GM18505 (cell line): ENCODE results near the gene CPLANE1.
A peak's percentile ranks its signal among the peaks of the same experiment; 100 is the strongest.
"Not testable (repeated sequence)": the region's sequence is repeated elsewhere in the genome, so short reads cannot be mapped to it uniquely, and the experiment has no call there.

Experiments used
- ATAC-seq: cut with Tn5 transposase; IDR thresholded peaks from one replicate; pipeline ENCODE4 v1.9.1; 2021; ENCODE audit not compliant: unreplicated experiment
- POLR2A ChIP-seq: IDR thresholded peaks from 4 replicates; pipeline ENCODE4 v1.6.1; 2011; ENCODE audit warnings: borderline replicate concordance; ENCODE audit not compliant: insufficient read depth, insufficient read length; ENCODE audit errors: extremely low read depth

Gene CPLANE1

DNA sequence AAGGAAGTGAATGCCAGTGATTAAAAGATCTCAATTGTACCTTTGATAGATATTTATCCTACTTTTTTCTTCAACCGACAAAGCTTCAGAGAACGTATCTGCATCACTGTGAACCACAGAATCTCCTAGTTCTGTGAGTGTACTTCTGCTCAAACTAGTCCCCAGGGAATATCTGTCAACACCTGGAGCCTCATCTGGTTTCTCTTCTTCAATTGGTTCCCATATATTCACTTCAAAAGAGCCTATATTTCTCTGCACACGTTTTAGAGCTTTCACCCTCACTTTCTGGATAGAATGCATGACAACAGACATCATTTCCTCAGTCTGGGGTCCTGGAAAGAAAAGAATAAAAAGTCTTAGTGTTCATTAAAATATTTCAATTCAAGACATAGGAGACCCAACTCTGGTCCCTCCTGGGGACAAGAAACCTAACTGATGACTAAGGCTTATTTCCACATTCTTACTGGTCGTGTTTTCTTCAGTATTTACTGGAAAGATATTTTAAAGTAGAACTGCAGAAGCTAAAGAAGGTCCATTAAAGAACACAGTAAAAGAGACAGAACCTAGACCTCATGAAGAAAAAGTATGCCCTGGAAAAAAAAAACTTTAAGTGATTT is 64.3 kb downstream of the CPLANE1 start:
- no peak for TF ChIP-seq POLR2A
- peak; percentile 57 for ATAC-seq

GRCh38 chr5:37182667-37183066 is 66.5 kb downstream of the CPLANE1 start:
- no peak for TF ChIP-seq POLR2A
- ATAC-seq = no peak

- TF ChIP-seq POLR2A = no peak
- no peak for ATAC-seq
These were observed 74.2 kb downstream of the CPLANE1 start for GRCh38 chr5:37174928-37175327.

DNA sequence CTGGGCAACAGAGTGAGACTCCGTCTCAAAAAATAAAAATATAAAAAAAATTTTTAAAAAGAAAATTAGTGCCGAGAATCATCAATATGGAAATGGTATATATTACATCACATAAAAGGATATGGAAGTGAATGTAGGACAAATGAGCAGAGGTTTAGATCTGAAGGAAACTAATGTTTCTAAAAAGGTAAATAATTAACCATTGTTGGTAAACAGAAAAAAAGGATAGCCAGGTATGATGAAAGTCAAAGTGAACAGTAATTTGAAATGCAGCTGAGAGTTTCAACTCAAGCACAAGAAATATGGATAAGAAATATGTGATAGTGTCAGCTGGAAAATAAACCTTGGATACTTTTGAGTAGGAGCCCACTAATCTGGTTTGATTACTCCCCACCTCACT is 76.2 kb downstream of the CPLANE1 start:
- no peak for TF ChIP-seq POLR2A

DNA sequence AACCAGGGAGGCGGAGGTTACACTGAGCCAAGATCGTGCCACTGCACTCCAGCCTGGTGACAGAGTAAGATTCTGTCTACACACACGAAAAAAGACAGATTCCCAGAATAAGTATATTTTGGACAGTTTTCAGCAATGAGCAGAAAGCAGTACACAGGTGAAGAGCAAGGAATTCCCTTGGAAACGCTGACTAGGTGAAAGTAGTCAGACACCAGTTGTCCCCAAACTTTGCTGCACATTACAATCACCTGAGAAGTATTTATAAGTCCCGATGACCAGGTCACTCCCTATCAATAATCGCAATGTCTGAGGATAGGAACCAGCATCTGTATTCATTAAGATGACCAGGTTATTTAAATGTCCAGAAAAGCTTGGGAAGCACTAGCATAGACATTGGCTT is 78.3 kb downstream of the CPLANE1 start:
- ATAC-seq = no peak
- TF ChIP-seq POLR2A = no peak

More for the DNA sequence above, 76.2 kb downstream of the CPLANE1 start:
- no peak for ATAC-seq

GRCh38 chr5:37166197-37166596 is 83.0 kb downstream of the CPLANE1 start:
- no peak for TF ChIP-seq POLR2A
- ATAC-seq = no peak

DNA sequence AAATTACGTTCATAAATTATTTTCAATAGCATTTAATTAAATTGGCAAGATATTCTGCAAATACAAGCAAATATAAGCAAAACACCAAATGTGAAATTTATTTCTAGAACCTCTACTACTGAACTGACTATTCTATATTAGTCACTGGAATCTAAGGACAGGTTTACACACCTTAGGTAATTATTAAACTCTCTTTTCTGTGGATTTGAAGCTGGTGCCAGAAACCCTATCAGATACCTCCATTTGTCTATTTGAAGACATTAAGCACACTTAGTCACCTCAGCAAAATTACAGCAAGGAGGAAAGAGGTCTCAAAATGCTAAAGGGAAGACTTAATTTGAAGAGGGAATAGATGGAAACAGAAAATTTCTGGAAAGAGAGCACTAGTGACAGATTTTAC is 83.4 kb downstream of the CPLANE1 start:
- TF ChIP-seq POLR2A = no peak
- ATAC-seq = no peak

DNA sequence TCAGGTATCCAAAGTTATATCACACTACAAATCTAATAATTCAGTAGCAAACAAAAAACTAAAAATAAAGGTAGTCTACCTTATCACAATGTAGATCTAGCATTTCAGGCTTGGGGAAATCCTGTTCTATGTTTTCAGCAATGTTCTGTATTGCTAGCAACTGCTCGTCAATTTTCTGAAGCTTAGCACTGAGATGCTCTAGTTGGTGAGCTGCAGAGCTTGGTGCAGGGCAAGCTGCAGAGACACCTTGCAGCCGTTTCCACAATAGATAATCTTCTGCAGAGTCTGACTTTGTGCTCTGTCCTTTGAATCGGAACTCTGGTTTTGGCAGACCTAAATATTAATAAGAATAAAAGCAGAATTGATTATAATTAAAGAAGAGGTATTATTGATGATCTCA is 95.5 kb downstream of the CPLANE1 start:
- TF ChIP-seq POLR2A = no peak
- ATAC-seq = no peak

DNA sequence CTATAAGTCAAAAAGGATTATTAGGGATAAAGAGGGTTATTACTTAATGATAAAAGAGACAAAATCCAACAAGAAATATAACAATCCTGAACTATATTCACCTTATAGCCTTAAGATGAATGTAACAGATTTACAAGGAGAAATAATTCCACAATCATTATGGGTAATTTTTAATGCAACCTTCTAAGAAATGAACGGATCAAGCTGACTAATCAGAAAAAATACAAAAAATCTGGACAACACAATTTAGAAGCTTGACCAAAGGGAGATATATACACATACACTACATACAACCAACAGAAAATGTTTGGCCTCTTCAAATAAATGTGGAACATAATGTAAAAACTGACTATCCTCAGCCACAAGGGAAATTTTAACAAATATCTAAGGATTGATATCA is 102.3 kb downstream of the CPLANE1 start:
- TF ChIP-seq POLR2A = no peak
- no peak for ATAC-seq

- TF ChIP-seq POLR2A = no peak
- no peak for ATAC-seq
These were observed 112.5 kb downstream of the CPLANE1 start for GRCh38 chr5:37136694-37137093.

- ATAC-seq = not testable (repeated sequence)
These were observed 113.9 kb downstream of the CPLANE1 start for GRCh38 chr5:37135312-37135711.

GRCh38 chr5:37133939-37134338 is 115.2 kb downstream of the CPLANE1 start:
- ATAC-seq = no peak
- no peak for TF ChIP-seq POLR2A

GRCh38 chr5:37132646-37133045 is 116.5 kb downstream of the CPLANE1 start:
- no peak for TF ChIP-seq POLR2A

GRCh38 chr5:37121465-37121864 is 127.7 kb downstream of the CPLANE1 start:
- TF ChIP-seq POLR2A = no peak
- no peak for ATAC-seq

More at GRCh38 chr5:37132646-37133045, 116.5 kb downstream of the CPLANE1 start:
- ATAC-seq = no peak

GRCh38 chr5:37121027-37121426 is 128.1 kb downstream of the CPLANE1 start:
- TF ChIP-seq POLR2A = no peak
- no peak for ATAC-seq
